Breast epithelium (tissue), 3 donors: ENCODE measurements around the gene TCEAL4.

Source experiments
- CTCF ChIP-seq, 3 donors: fragments of 450-650 bp; IDR thresholded peaks; one replicate each; pipeline ENCODE4 v1.5.1; 2016 to 2017; ENCODE audit warnings: antibody characterized with exemption in 3 of 3, mild to moderate bottlenecking in 3 of 3, moderate library complexity in 3 of 3
- POLR2A ChIP-seq: fragments of 450-650 bp; IDR thresholded peaks from one replicate; pipeline ENCODE4 v1.6.1; 2016; ENCODE audit warnings: antibody characterized with exemption, mild to moderate bottlenecking, moderate library complexity
- POLR2AphosphoS5 ChIP-seq, 3 donors: sonication (generic); formaldehyde crosslinking; IDR thresholded peaks; one replicate each; pipeline ENCODE4 v1.6.1; 2017; ENCODE audit warnings: antibody characterized with exemption in 3 of 3

GRCh38 chrX:103630171-103630511 lies 44.8 kb downstream of the TCEAL4 start:
- no peak for TF ChIP-seq CTCF (IDR thresholded peaks at IDR 0.05)
- TF ChIP-seq POLR2A, result no peak
- TF ChIP-seq POLR2AphosphoS5 (IDR thresholded peaks at IDR 0.05), result no peak
